GM12872 (cell line): ENCODE measurements around the gene MINDY1.

Source experiments
- CTCF ChIP-seq: IDR thresholded peaks from 3 replicates; pipeline ENCODE4 v1.5.1; 2011; ENCODE audit warnings: low read depth, mild to moderate bottlenecking, low read length, moderate library complexity; ENCODE audit not compliant: insufficient read depth

The MINDY1 gene

GRCh38 chr1:151006327-151007052 is at the start of gene MINDY1:
MINDY1 (minus strand) TSS chr1:151006902; CDS start chr1:151002617, 4,285 bp downstream.
- peak; percentile 65 for TF ChIP-seq CTCF

- no peak for TF ChIP-seq CTCF
These were observed 49.4 kb upstream of the MINDY1 start for GRCh38 chr1:151056149-151056548.

- no peak for TF ChIP-seq CTCF
These were observed 48.9 kb upstream of the MINDY1 start for GRCh38 chr1:151055581-151055980.

- TF ChIP-seq CTCF: no peak
These were observed 48.4 kb upstream of the MINDY1 start for GRCh38 chr1:151054971-151055547.

GRCh38 chr1:151051356-151052009 is 44.8 kb upstream of the MINDY1 start:
- TF ChIP-seq CTCF: no peak

- TF ChIP-seq CTCF: no peak
These were observed 43.5 kb upstream of the MINDY1 start for GRCh38 chr1:151050051-151050688.

- no peak for TF ChIP-seq CTCF
These were observed 42.8 kb upstream of the MINDY1 start for GRCh38 chr1:151049458-151049857.
